Activated T-cell treated with anti-CD3 and anti-CD28 coated beads for 1 hour (primary cell): Measurements from ENCODE around the gene PHF23.
A peak's percentile ranks its signal among the peaks of the same experiment; 100 is the strongest.

Experiments used
- DNase-seq: peaks from one replicate; pipeline ENCODE4 v3.0.0-alpha.2; 2020; ENCODE audit warnings: low read depth

PHF23 gene

GRCh38 chr17:7239091-7240027 is at the start of gene PHF23:
Gene PHF23, minus strand, starts transcription at chr17:7239457. Its CDS starts 178 bp downstream, at chr17:7239279.
- peak; percentile 94 for DNase-seq

- DNase-seq, result no peak
Observed at GRCh38 chr17:7285679-7286078, 46.4 kb upstream of the PHF23 start.

- DNase-seq, result no peak
Observed at GRCh38 chr17:7284911-7285310, 45.7 kb upstream of the PHF23 start.

GRCh38 chr17:7283471-7284216 is 44.4 kb upstream of the PHF23 start:
- no peak for DNase-seq

GRCh38 chr17:7282752-7283321 is 43.6 kb upstream of the PHF23 start:
- no peak for DNase-seq

- no peak for DNase-seq
Observed at GRCh38 chr17:7281953-7282751, 42.9 kb upstream of the PHF23 start.

GRCh38 chr17:7281074-7281952 is 42.1 kb upstream of the PHF23 start, which contains the start of gene SLC2A4:
Gene SLC2A4, plus strand, starts transcription at chr17:7281718. Its CDS starts 217 bp downstream, at chr17:7281935.
- DNase-seq, result peak; percentile 74

- DNase-seq, result peak; percentile 84
Observed at GRCh38 chr17:7280519-7281073, 41.3 kb upstream of the PHF23 start.

- no peak for DNase-seq
Observed at GRCh38 chr17:7279448-7279847, 40.2 kb upstream of the PHF23 start.

GRCh38 chr17:7266784-7267183 is 27.5 kb upstream of the PHF23 start:
- DNase-seq, result no peak

GRCh38 chr17:7263801-7264078 is 24.5 kb upstream of the PHF23 start:
- DNase-seq, result no peak

- no peak for DNase-seq
Observed at GRCh38 chr17:7262935-7263800, 23.9 kb upstream of the PHF23 start.

GRCh38 chr17:7262192-7262934 is 23.1 kb upstream of the PHF23 start, which contains the start of gene CLDN7:
Gene CLDN7, minus strand, starts transcription at chr17:7262478. Its CDS starts 435 bp downstream, at chr17:7262043.
- no peak for DNase-seq

- no peak for DNase-seq
Observed at GRCh38 chr17:7261379-7262191, 22.3 kb upstream of the PHF23 start.

- DNase-seq, result no peak
Observed at GRCh38 chr17:7260651-7261378, 21.6 kb upstream of the PHF23 start.

GRCh38 chr17:7260151-7260550 is 20.9 kb upstream of the PHF23 start:
- DNase-seq, result no peak

GRCh38 chr17:7259555-7259889 is 20.3 kb upstream of the PHF23 start:
- DNase-seq, result no peak
